Vagina (tissue), 2 donors: Measurements from ENCODE around the gene CCDC40.

Experiments
- CTCF ChIP-seq, 3 experiments: fragments of 450-650 bp in 2 of 3; fragments of 200-600 bp in 1 of 3; sonication (generic) in 1 of 3; IDR thresholded peaks; one replicate each; pipeline ENCODE4 v1.5.1; 2017 to 2019; ENCODE audit warnings: antibody characterized with exemption in 3 of 3, mild to moderate bottlenecking in 2 of 3, moderate library complexity in 2 of 3
- POLR2A ChIP-seq, 2 donors: fragments of 450-650 bp; IDR thresholded peaks; one replicate each; pipeline ENCODE4 v1.6.1; 2017; ENCODE audit warnings: antibody characterized with exemption in 2 of 2, mild to moderate bottlenecking in 2 of 2, moderate library complexity in 2 of 2
- POLR2AphosphoS5 ChIP-seq, 2 donors: sonication (generic); formaldehyde crosslinking; IDR thresholded peaks; one replicate each; pipeline ENCODE4 v1.9.0; 2017; ENCODE audit warnings: antibody characterized with exemption in 2 of 2, mild to moderate bottlenecking in 2 of 2, low read depth in 1 of 2; ENCODE audit not compliant: insufficient read depth in 1 of 2

DNA sequence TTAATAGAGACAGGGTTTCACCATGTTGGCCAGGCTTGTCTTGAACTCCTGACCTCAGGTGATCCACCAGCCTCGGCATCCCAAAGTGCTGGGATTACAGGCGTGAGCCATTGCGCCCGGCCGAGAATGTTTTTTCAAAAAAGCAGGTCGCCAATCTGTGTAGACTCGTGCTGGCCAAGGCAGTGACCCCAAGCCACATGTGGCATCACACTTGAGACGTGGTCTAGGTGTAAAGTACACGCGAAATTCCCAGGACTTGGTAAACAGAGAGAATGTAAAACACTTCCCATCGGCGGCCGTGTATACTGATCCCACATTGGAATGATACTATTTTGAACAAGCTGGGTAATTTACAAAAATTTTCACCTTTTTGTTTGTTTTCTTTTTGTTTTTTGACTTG, 41.8 kb upstream of the CCDC40 start:
- TF ChIP-seq POLR2A (IDR thresholded peaks at IDR 0.05) (no peak), CTCF (IDR thresholded peaks at IDR 0.05) (no peak), POLR2AphosphoS5 (IDR thresholded peaks at IDR 0.05; ENCODE audit: insufficient read depth in 1 of 2, low read depth in 1 of 2) (no peak)
